GM12873 (cell line): ENCODE results near the gene TAF15.

Source experiments
- CTCF ChIP-seq: IDR thresholded peaks from 2 replicates; pipeline ENCODE4 v1.5.1; 2012; ENCODE audit warnings: low read depth, mild to moderate bottlenecking, moderate library complexity, low read length, control low read depth; ENCODE audit not compliant: insufficient read depth; ENCODE audit errors: missing control alignments

TAF15 gene

GRCh38 chr17:35765756-35766488, 43.4 kb upstream of the TAF15 start:
- TF ChIP-seq CTCF, result no peak

GRCh38 chr17:35766489-35766877, 42.8 kb upstream of the TAF15 start:
- no peak for TF ChIP-seq CTCF

- TF ChIP-seq CTCF, result peak; percentile 50
Observed at GRCh38 chr17:35766903-35767510, 42.3 kb upstream of the TAF15 start.

- TF ChIP-seq CTCF, result no peak
Observed at GRCh38 chr17:35768797-35769196, 40.5 kb upstream of the TAF15 start.

GRCh38 chr17:35769895-35770486, 39.3 kb upstream of the TAF15 start:
- TF ChIP-seq CTCF, result peak; percentile 48

GRCh38 chr17:35773129-35773528, 36.2 kb upstream of the TAF15 start:
- TF ChIP-seq CTCF, result no peak

- TF ChIP-seq CTCF, result no peak
Observed at GRCh38 chr17:35773679-35774425, 35.4 kb upstream of the TAF15 start.
